HepG2 (cell line): ENCODE data around the gene POFUT1. TPM values are rescaled to one million over a fixed set of nuclear protein-coding genes. Genes with fewer than 3 reads are reported as not detected.
A peak's percentile ranks its signal among the peaks of the same experiment; 100 is the strongest.

Experiments used
- BATF2 ChIP-seq: sonication (generic); formaldehyde crosslinking; IDR thresholded peaks from 2 replicates; pipeline ENCODE4 v1.8.0; 2022; ENCODE audit warnings: mild to moderate bottlenecking, missing genetic modification reagents, moderate library complexity
- DMAP1 ChIP-seq: IDR thresholded peaks from 2 replicates; pipeline ENCODE4 v1.6.1; 2016
- FOSL2 ChIP-seq: sonication (generic); formaldehyde crosslinking; IDR thresholded peaks from 2 replicates; pipeline ENCODE4 v1.4.0; 2020; ENCODE audit warnings: missing genetic modification reagents
- HOXA3 ChIP-seq: sonication (generic); formaldehyde crosslinking; IDR thresholded peaks from 2 replicates; pipeline ENCODE4 v1.5.0; 2020; ENCODE audit warnings: missing genetic modification reagents
- ISL2 ChIP-seq: sonication (generic); formaldehyde crosslinking; IDR thresholded peaks from 2 replicates; pipeline ENCODE4 v1.5.0; 2020; ENCODE audit warnings: missing genetic modification reagents
- ISX ChIP-seq: sonication (generic); formaldehyde crosslinking; conservative IDR thresholded peaks from 2 replicates; pipeline ENCODE4 v1.5.0; 2020; ENCODE audit warnings: missing genetic modification reagents
- KLF13 ChIP-seq: sonication (generic); formaldehyde crosslinking; IDR thresholded peaks from 2 replicates; pipeline ENCODE4 v1.4.0; 2020; ENCODE audit warnings: mild to moderate bottlenecking, missing genetic modification reagents
- MEF2D ChIP-seq: sonication (generic); formaldehyde crosslinking; IDR thresholded peaks from 2 replicates; pipeline ENCODE4 v1.5.1; 2020; ENCODE audit warnings: mild to moderate bottlenecking, missing genetic modification reagents
- PCBP2 ChIP-seq: fragments of 200-400 bp; formaldehyde crosslinking; optimal IDR thresholded peaks from 2 replicates; pipeline ENCODE3; 2018; ENCODE audit warnings: low read length, low read depth; ENCODE audit not compliant: poor library complexity, severe bottlenecking
- PHB2 ChIP-seq: fragments of 450-650 bp; IDR thresholded peaks from 2 replicates; pipeline ENCODE4 v1.6.1; 2018; ENCODE audit not compliant: partially characterized antibody
- PRDM4 ChIP-seq: sonication (generic); formaldehyde crosslinking; IDR thresholded peaks from 2 replicates; pipeline ENCODE4 v1.9.0; 2021; ENCODE audit warnings: missing genetic modification reagents, borderline replicate concordance
- RBAK ChIP-seq: sonication (generic); formaldehyde crosslinking; IDR thresholded peaks from 2 replicates; pipeline ENCODE4 v1.5.1; 2020; ENCODE audit warnings: mild to moderate bottlenecking, missing genetic modification reagents
- RERE ChIP-seq: IDR thresholded peaks from 2 replicates; pipeline ENCODE4 v1.6.1; 2016; ENCODE audit warnings: low read depth, missing genetic modification reagents, missing compliant biosample characterization
- RNF2 ChIP-seq: fragments of 450-650 bp; conservative IDR thresholded peaks from 2 replicates; pipeline ENCODE4 v1.6.1; 2016; ENCODE audit warnings: low read depth
- ZFP90 ChIP-seq: sonication (generic); formaldehyde crosslinking; IDR thresholded peaks from 2 replicates; pipeline ENCODE4 v1.8.0; 2022; ENCODE audit warnings: missing genetic modification reagents, mild to moderate bottlenecking, inconsistent platforms, borderline replicate concordance
- ZFX ChIP-seq: sonication (generic); formaldehyde crosslinking; IDR thresholded peaks from 2 replicates; pipeline ENCODE4 v1.4.0; 2020; ENCODE audit warnings: mild to moderate bottlenecking, low read depth, missing genetic modification reagents, moderate library complexity
- ZNF570 ChIP-seq: sonication (generic); formaldehyde crosslinking; IDR thresholded peaks from 2 replicates; pipeline ENCODE4 v1.4.0; 2020; ENCODE audit warnings: mild to moderate bottlenecking, missing genetic modification reagents, borderline replicate concordance
- ZNF780A ChIP-seq: sonication (generic); formaldehyde crosslinking; IDR thresholded peaks from 2 replicates; pipeline ENCODE4 v1.8.0; 2022; ENCODE audit warnings: mild to moderate bottlenecking, missing genetic modification reagents, moderate library complexity
- ZNF792 ChIP-seq: IDR thresholded peaks from 2 replicates; pipeline ENCODE4 v1.6.1; 2016
- polyA plus RNA-seq, 8 experiments: library from polyadenylated mRNA; depleted of rRNA in 3 of 8; stranded (reverse) in 7 of 8; unstranded in 1 of 8; fragments of >200 nt; fragmentation: Illumina TruSeq in 4 of 8; extraction: Trizol in 4 of 8; gene quantifications; 2 replicates each; pipeline versions ENCODE4 v1.2.1 to v1.2.3, GENCODE V29; 2011 to 2016; ENCODE audit warnings: low read depth in 4 of 8, missing spikeins in 1 of 8, mixed read lengths in 1 of 8; ENCODE audit not compliant: insufficient read depth in 1 of 8
- total RNA-seq, 5 experiments: library from RNA; depleted of rRNA; stranded (reverse); fragments of >200 nt; fragmentation: Illumina TruSeq; extraction: Trizol; gene quantifications; 2 replicates each; pipeline ENCODE4 v1.2.3, GENCODE V29; 2016; ENCODE audit warnings: low read depth in 1 of 5

POFUT1 gene
- total and polyA plus RNA-seq, 2 of the 13 experiments (the other 11 are each of a cell fraction or from before 2014, with no cell fraction given): 35.5 to 58.3 TPM

GRCh38 chr20:32277361-32278198 lies 69.9 kb downstream of the POFUT1 start, which contains the start of gene KIF3B (continued):
- TF ChIP-seq RERE (CRISPR knock-in tag) (0 out of 2 replicates have a peak, but pooled peaks have one; percentile 9), KLF13 (CRISPR knock-in tag) (0 out of 2 replicates have a peak, but pooled peaks have one; percentile 61), ZFP90 (CRISPR knock-in tag) (no peak; the same call in 1 of the 2 replicates), PHB2 (no peak), RNF2 (no peak), MEF2D (CRISPR knock-in tag) (peak; percentile 58; the same call in 1 of the 2 replicates), RBAK (CRISPR knock-in tag) (no peak), PRDM4 (CRISPR knock-in tag) (no peak), ZNF792 (CRISPR knock-in tag) (peak; percentile 87; the same call in 1 of the 2 replicates), ISL2 (peak; percentile 70; the same call in 1 of the 2 replicates), ZNF780A (CRISPR knock-in tag) (no peak), BATF2 (CRISPR knock-in tag) (no peak), ZNF570 (no peak), FOSL2 (CRISPR knock-in tag) (no peak), PCBP2 (no peak), DMAP1 (CRISPR knock-in tag) (0 out of 2 replicates have a peak, but pooled peaks have one; percentile 15), ZFX (peak; percentile 37; the same call in 1 of the 2 replicates), ISX (CRISPR knock-in tag) (no peak), HOXA3 (peak; percentile 95)
